GM18868 (cell line): ENCODE data around the gene RAB39B.

Source experiments
- ATAC-seq: cut with Tn5 transposase; IDR thresholded peaks from one replicate; pipeline ENCODE4 v1.9.1; 2021; ENCODE audit warnings: mild to moderate bottlenecking, moderate library complexity; ENCODE audit not compliant: unreplicated experiment

RAB39B gene

DNA sequence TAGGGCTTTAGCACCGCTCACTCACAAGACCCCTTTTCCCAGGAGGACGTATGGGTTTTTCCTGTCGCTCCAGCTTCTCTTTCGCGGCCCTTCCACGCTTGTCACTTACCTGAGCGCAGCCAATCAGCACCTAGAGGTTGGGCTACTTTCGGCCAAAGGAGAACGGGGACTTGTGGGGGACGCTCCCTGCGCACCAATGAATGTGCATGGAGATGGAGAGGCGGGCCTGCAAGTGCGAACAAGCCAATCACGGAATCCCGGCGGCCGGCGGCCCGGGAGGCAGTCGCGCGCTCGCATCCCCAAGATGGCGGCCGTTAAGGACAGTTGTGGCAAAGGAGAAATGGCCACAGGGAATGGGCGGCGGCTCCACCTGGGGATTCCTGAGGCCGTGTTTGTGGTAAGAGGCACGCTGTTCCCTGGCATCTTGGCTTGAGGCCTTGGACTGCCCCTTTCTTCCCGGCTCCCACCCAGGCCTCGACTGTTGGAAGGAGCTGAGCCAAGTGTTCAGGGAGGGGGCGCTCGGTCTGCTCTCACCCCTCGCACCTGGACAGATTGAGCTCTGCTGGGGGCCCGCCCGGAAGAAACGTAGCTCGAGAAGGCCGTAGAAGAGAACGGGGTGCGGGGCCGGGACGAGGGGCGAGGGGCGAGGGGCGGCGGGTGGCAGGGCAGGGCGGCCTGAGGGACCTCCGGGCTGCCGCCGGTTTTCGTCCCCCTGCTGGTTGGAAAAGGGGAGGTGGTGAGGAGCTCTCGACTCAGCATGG is 47.9 kb downstream of the RAB39B start, which contains the start of gene VBP1:
Gene VBP1 (plus strand): TSS at position 282 of the 761 bp plus-strand sequence. CDS start 23 bp downstream, at position 305.
- ATAC-seq = peak; percentile 96

DNA sequence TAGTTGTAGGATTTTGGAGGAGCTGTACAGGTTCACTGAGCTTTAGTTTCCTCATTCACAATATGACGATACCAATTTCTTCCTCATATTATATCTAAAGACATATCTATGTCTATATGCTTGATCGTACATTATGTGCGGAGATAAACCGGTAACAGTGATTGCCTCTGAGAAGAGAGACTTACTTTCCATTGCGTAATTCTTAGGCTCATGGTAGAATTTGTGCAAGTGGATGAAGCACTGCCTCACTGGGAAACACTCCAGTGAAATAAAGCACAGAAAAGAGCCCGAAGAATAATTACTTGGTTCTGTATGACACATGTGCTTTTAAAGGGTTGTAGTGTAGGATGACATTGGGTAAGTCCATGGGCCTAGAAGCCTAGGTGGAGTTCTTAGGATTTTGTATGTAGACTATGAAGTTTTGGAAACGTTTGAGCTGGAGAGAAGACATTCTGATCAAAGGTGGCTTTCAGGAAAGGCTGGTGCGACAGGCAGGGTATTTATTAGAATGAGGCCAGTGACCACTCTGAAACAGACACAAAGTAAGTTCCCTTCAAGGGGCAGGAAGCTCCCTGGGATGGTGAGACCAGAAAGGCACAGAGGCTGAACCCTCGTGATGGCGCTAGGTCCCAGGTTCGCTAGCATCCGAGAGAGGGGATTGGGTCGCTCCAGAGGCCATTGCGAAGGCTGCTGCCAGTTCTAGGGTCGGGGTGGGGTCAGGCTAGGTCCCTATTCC is 48.7 kb downstream of the RAB39B start:
- ATAC-seq = peak; percentile 37

DNA sequence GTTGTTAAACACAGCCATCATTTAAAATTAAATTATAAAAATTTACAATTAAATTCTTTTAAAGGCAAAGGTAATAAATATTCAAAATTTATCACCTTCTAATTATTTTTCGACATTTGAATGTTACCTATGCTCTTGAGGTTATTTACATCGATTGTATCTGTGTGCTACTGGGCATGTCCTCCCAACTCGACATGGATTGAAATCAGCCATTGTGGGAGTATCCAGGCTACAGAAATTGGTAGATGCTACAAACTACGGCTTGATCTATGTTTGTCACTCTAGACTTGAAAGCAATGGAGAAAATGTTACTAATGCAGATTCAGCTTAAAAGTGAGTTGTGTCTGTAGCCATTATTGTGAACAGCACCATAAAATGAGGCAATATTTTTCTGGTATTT is 50.6 kb downstream of the RAB39B start:
- no peak for ATAC-seq

DNA sequence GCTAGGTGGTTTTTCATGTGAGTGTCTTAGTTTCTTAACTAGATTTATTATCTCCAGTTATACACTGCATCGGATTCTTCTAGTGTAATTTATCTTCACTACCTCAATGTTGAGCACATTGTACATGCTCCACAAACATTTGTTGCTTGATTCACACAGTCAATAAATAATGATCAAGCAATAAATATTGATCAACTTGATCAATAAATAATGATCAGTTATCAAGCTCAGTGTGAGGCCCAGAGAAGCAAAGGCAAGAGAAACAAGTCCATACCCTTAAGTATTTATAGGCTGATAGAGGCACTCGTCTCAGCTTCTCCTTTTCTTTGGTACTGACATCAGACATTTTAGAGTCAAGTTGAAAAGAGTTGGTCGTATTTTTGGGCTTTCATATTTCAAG is 53.1 kb downstream of the RAB39B start:
- no peak for ATAC-seq
